DMS153 treated with DMSO at 0.1 percent for 48 hours (cell line): ENCODE results near the gene CYSRT1.
A peak's percentile ranks its signal among the peaks of the same experiment; 100 is the strongest.

Experiments
- DNase-seq: peaks from one replicate; lab custom pipeline; 2025; ENCODE audit not compliant: unreplicated experiment; lab: John Stamatoyannopoulos, UW

CYSRT1 gene

DNA sequence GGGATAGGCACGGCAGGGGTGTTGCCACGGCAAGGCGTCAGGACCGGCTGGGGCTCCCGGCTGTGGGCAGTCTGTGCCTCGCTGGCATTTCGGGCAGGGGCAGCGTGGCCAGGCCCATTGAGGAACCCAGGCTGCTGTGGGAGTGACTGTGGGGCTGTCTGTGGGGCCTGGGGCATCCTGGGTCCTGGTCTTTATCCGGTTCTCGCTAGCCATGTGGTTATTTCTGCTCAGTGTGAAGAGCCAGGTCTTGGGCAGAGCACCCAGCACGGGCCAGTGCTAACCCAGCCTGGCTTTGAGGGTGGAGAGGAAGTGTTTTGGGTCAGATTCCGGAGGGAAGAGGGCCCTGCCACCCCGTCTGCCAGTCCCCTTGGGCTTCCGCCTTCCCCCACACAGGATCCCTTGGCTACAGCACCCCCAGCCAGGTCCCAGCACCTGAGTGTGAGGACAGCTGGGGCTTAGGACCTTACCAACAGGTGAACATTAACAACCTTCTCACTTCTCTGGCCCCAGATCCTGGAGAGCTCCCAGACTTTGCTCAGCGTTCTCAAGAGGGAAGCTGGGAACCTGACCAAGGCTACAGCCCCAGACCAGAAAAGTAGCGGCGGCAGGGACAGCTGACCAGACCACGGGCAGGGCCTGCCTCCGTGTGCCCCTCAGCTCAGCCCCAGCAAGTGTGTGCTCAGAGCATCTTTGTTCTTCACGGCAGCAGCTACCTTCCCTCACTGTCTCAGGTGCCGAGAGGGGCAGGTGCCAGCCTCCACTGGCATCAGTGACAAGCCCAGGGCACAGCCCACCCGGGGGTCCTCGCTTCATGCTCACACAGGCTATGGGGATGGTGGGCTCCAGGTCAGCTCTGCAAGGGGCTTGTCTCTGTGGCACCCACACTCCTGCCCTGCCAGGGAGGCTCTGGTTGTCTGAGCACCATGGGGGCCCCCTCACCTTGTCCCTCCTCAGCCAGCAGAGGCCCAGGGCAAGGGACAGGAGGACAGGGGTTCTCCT is 35.4 kb upstream of the CYSRT1 start:
- no peak for DNase-seq

DNA sequence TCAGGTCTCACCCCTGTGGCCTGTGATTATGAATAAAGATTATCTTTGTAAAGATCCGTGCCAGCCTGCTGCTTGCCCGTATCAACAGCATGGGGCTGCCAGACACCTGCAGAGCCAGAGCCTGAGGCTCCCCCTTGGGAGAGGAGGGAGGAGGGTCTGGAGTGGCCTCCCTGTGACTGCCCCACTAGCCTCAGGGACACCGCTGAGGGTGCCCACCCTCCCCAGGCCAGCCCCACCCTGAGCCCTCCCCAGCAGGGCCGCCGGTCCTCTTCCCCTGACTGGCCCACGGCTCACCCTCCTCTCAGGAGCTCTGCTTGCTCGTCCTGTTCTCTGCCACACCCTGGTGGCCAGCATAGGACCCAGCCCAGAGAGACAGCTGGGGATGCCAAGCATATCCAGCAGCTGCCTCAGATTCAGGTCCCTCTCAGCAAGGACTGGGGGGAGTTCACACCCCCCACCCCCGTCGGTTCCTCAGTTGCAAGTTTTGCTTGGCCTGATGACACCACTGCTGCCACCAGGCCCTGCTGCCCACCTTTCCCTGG is 34.6 kb upstream of the CYSRT1 start:
- no peak for DNase-seq

GRCh38 chr9:137191245-137191644 is 33.7 kb upstream of the CYSRT1 start:
- DNase-seq = no peak

GRCh38 chr9:137191691-137192447 is 33.1 kb upstream of the CYSRT1 start:
- no peak for DNase-seq

GRCh38 chr9:137192448-137192780 is 32.6 kb upstream of the CYSRT1 start:
- no peak for DNase-seq

DNA sequence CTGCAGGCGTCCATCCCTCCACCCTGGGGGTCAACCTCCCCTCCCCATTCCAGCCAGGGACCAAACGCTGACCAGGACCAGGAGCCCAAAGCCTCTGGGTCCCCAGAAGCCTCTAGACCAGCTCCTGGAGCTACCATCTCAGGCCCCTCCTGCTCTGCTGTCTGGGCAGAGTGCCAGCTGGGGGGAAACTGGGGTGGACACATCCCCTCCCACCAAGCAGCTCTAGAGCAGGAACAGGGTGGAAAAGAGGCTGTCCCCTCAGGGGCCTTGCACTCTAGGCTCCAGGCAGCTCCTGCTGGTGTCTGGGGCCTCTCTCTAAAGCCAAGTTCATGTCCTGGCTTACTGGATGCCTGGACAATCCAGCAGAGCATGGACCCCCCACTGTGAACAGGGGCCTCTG is 32.1 kb upstream of the CYSRT1 start:
- DNase-seq = no peak

DNA sequence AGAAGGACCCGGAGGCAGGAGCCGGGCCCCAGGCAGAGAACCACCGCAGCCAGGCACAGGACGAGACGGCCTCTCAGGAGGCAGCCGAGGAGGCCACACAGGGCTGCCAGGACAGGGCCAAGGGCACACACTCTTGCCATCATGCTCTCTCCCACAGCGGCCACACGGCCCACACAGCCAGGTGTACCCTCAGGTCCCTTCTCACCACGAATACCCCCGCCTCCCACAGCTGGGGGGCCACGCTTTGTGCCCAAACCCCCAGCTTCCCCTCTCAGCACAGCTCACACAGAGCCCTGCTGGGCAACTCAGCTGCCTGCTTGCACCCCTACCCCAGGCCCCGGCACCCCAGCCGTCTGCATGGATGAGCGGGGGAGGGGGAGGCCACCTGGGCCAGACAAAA is 31.2 kb upstream of the CYSRT1 start:
- no peak for DNase-seq

DNA sequence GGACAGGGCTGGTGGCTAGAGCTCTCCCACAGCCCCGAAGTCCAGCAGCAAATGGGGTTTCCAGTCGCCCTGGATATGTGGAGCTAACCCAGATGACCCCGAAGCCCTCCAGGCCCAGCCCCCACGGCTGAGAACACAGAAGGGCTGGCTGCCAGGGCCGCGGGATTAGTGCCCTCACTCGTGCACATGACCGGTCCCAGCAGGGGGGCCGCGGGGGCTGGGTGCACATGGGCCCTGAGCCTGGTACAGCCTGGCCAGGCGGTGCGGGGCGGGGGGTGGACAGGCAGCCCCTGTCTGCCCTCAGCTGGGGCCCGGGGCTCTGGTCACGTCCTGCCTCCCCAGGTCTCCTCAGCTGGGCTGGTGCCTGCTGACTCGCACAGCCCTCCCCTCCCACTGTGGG is 30.6 kb upstream of the CYSRT1 start:
- DNase-seq = no peak

GRCh38 chr9:137194909-137195308 is 30.1 kb upstream of the CYSRT1 start:
- peak; percentile 78 for DNase-seq

DNA sequence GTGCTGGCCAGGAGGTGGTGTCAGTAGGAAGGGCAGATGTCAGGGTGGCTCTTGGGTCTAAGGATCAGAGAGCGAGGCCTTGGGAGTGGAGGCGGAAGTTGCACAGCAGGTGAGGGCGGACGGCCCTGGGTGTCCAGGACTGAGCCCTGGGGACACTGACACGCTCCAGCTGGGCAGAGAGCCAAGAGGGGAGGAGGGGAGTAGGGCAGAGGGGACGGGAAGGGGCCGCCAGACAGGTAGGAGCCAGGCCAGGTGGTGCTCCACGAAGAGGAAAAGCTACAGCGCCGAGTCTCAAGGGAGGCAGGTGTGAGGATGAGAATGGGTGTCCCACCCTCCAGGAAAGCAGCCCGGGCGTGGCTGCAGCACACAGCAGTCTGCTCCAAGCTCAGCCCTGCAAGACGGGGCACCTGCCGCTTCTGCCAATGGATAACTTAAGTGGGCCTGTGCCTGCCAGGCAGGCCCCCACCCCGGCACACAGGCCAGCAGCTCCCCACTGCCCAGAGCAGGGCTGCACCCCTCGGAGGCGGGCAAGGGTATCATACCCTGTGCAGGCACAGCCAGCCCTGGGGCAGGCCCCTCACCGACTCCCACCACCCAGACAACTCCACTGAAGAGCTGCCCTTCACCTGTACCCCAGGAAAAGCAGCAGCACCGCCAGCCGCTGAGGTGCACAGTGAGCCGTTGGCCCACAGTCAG is 29.3 kb upstream of the CYSRT1 start:
- DNase-seq = peak; percentile 98

DNA sequence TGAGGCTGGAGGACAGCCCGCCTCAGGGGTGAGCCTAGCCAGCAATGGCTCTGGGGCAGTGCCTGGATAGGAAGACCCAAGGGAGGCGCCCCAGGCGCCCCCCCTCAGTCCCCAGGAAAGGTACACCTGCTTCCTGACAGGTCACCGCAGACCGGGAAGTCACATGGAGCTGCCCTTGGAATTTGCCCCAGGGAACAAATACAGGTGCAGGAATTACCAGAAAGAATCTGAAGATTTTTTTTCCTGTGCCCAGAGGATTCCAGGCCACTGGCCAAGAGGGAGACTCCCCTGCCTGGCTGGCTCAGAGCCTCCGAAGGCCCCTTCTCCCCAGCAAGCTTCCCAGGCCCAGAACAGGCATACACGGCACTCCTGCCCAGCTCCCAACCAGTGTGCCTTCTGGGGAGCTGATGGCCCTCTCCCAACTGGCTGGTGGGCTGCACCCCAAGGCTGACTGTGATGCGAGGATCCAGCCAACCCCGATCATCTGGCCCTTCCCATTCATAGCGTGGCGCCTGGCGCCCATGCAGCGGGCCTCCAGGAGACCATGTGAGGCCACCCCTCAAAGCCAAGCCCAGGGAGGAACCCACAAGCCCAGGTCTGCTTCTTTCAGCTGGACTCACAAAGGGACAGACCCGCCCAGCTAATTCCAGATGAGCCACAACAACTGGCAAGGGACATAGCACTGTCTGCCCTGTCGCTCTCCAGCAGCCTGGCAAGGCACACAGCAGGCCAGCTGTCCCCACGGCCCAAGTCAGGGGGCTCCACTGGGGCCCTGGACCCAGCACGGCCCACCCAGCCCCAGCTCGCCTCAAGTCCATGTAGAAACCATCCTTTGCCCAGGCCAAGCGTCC is 26.7 kb upstream of the CYSRT1 start:
- no peak for DNase-seq

GRCh38 chr9:137198902-137199283 is 26.1 kb upstream of the CYSRT1 start:
- DNase-seq = no peak

- DNase-seq = no peak
These were observed 25.4 kb upstream of the CYSRT1 start for GRCh38 chr9:137199411-137200121.

- peak; percentile 96 for DNase-seq
These were observed 24.4 kb upstream of the CYSRT1 start, which contains the start of gene TPRN for GRCh38 chr9:137200311-137201204. Gene TPRN (minus strand): TSS chr9:137200741. CDS start chr9:137200711, 30 bp downstream.

- no peak for DNase-seq
These were observed 23.6 kb upstream of the CYSRT1 start for GRCh38 chr9:137201205-137201868.

- DNase-seq = no peak
These were observed 22.0 kb upstream of the CYSRT1 start for GRCh38 chr9:137202966-137203365.

DNA sequence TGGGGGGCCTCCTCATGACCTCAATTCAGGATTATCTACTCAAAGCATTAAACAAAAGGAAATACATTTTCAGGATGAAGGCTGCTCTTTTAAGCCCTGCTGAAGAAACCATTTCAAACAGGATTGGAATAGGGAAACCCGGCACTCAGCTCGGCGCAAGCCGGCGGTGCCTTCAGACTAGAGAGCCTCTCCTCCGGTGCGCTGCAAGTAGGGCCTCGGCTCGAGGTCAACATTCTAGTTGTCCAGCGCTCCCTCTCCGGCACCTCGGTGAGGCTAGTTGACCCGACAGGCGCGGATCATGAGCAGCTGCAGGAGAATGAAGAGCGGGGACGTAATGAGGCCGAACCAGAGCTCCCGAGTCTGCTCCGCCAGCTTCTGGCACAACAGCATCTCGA is 20.2 kb upstream of the CYSRT1 start:
- DNase-seq = no peak
